Naive thymus-derived CD4-positive, alpha-beta T cell (primary cell): ENCODE data around the gene RAVER1. TPM values are rescaled to one million over a fixed set of nuclear protein-coding genes. Genes with fewer than 3 reads are reported as not detected.
"Not testable (repeated sequence)": the region's sequence is repeated elsewhere in the genome, so short reads cannot be mapped to it uniquely, and the experiment has no call there.

Experiments used
- ATAC-seq: fragments of 150-1000 bp; cut with Tn5 transposase; 2 replicates; pipeline ENCODE4 v1.10.0; 2021; ENCODE audit warnings: mild to moderate bottlenecking, moderate library complexity
- CTCF ChIA-PET: fragments of 350-600 bp; sonication (Branson Sonifier 250); formaldehyde crosslinking; loops from one replicate; lab custom pipeline; 2021; ENCODE audit warnings: antibody characterized with exemption; lab: Charles Lee
- POLR2A ChIA-PET: fragments of 350-600 bp; sonication (Branson Sonifier 250); formaldehyde crosslinking; loops from one replicate; lab custom pipeline; 2021; ENCODE audit warnings: antibody characterized with exemption, inconsistent platforms; lab: Charles Lee
- DNase-seq, 9 donors: peaks; one replicate each; pipeline versions ENCODE4 v3.0.0 to v3.0.0-alpha.2; 2020 to 2022; ENCODE audit warnings: mixed read lengths in 1 of 9
- H3K27ac ChIP-seq: one replicate; pipeline ENCODE4 v1.7.0; 2013; ENCODE audit warnings: mild to moderate bottlenecking, low read depth, low read length, moderate library complexity
- H3K27me3 ChIP-seq, 2 donors: one replicate each; pipeline ENCODE4 v1.7.0; 2013; ENCODE audit warnings: low read length in 2 of 2, mild to moderate bottlenecking in 2 of 2, moderate library complexity in 2 of 2; ENCODE audit not compliant: control insufficient read depth in 2 of 2, insufficient read depth in 2 of 2
- H3K36me3 ChIP-seq, 3 experiments: 1 replicate in 2 of 3; 2 replicates in 1 of 3; pipeline ENCODE4 v1.7.0; 2013; ENCODE audit warnings: low read length in 3 of 3, mild to moderate bottlenecking in 3 of 3, moderate library complexity in 1 of 3; ENCODE audit not compliant: insufficient read depth in 3 of 3, control insufficient read depth in 2 of 3
- H3K4me1 ChIP-seq, 2 donors: one replicate each; pipeline ENCODE4 v1.7.0; 2013; ENCODE audit warnings: low read length in 2 of 2, mild to moderate bottlenecking in 2 of 2, moderate library complexity in 1 of 2; ENCODE audit not compliant: control insufficient read depth in 2 of 2, insufficient read depth in 2 of 2
- H3K4me3 ChIP-seq: 2 replicates; pipeline ENCODE4 v1.7.0; 2013; ENCODE audit warnings: mild to moderate bottlenecking, low read length
- H3K9me3 ChIP-seq, 3 experiments: 1 replicate in 2 of 3; 2 replicates in 1 of 3; pipeline ENCODE4 v1.7.0; 2013; ENCODE audit warnings: low read length in 3 of 3; ENCODE audit not compliant: control insufficient read depth in 2 of 3
- H3K27ac Mint-ChIP-seq, 9 donors: one replicate each; pipeline ENCODE4 v1.8.0; 2020 to 2022; ENCODE audit warnings: mixed read lengths in 9 of 9, mild to moderate bottlenecking in 8 of 9, moderate library complexity in 5 of 9, inconsistent platforms in 2 of 9
- H3K27me3 Mint-ChIP-seq, 5 donors: one replicate each; pipeline ENCODE4 v1.8.0; 2021 to 2022; ENCODE audit warnings: mixed read lengths in 5 of 5, mild to moderate bottlenecking in 1 of 5
- H3K36me3 Mint-ChIP-seq, 5 donors: one replicate each; pipeline ENCODE4 v1.8.0; 2020 to 2022; ENCODE audit warnings: mixed read lengths in 5 of 5, mild to moderate bottlenecking in 3 of 5, inconsistent platforms in 1 of 5
- H3K4me1 Mint-ChIP-seq, 7 donors: one replicate each; pipeline ENCODE4 v1.8.0; 2020 to 2022; ENCODE audit warnings: mixed read lengths in 7 of 7, mild to moderate bottlenecking in 3 of 7, inconsistent platforms in 1 of 7
- H3K4me3 Mint-ChIP-seq, 10 donors: one replicate each; pipeline ENCODE4 v1.8.0; 2020 to 2022; ENCODE audit warnings: mild to moderate bottlenecking in 10 of 10, mixed read lengths in 10 of 10, moderate library complexity in 6 of 10, inconsistent platforms in 2 of 10
- H3K9me3 Mint-ChIP-seq, 11 donors: one replicate each; pipeline ENCODE4 v1.8.0; 2020 to 2022; ENCODE audit warnings: mixed read lengths in 11 of 11, mild to moderate bottlenecking in 4 of 11, inconsistent platforms in 1 of 11, moderate library complexity in 1 of 11
- intact Hi-C, 2 donors: fragments of 100-400 bp; cut with micrococcal nuclease; formaldehyde crosslinking; loops; one replicate each; pipeline ENCODE4 v1.15.1; 2023
- polyA plus RNA-seq, 2 donors: library from polyadenylated mRNA; unstranded; fragments of 300-500 nt; fragmentation: Illumina TruSeq; gene quantifications; one replicate each; pipeline ENCODE4 v1.2.3, GENCODE V29; 2021
- total RNA-seq, 6 experiments: library from RNA in 5 of 6; stranded (reverse) in 5 of 6; gene quantifications; 1 replicate in 5 of 6; 2 replicates in 1 of 6; pipeline ENCODE4 v1.2.3 and lab custom pipeline; 2021 to 2026

RAVER1 gene
- total and polyA plus RNA-seq, 7 experiments from 2014 or later: 15.6 to 81.1 (median 49.6) TPM

- peak overlapping the region; percentile 89 to 98 (median 96) for H3K27ac Mint-ChIP-seq
- peaks cover 11 to 51% (median 35%) of the 10 kb centered on the region in 7 donors for H3K4me1 Mint-ChIP-seq
- no peaks in the 10 kb centered on the region for H3K9me3 ChIP-seq
- peak overlapping the region; percentile 80 for H3K27ac ChIP-seq
- no peaks in the 10 kb centered on the region for H3K9me3 Mint-ChIP-seq
- H3K4me3 ChIP-seq: peak overlapping the region; percentile 57
- peaks cover 0 to 6% (median 0%) of the 10 kb centered on the region in 5 donors for H3K36me3 Mint-ChIP-seq
- DNase-seq (no peak), ATAC-seq (no peak)
- ChIA-PET CTCF (interaction anchor here (0.7 to 1.4 kb wide), 2 partner anchors 78 to 79 kb away, joined by 3 to 4 read pairs; no protein-coding TSS in a partner anchor), POLR2A (no interaction called here)
- H3K4me1 ChIP-seq: peaks cover 21 to 30% of the 10 kb centered on the region in 2 donors
- no peaks in the 10 kb centered on the region for H3K27me3 ChIP-seq
- H3K27me3 Mint-ChIP-seq: no peaks in the 10 kb centered on the region
- peak overlapping the region; percentile 93 to 100 (median 98) for H3K4me3 Mint-ChIP-seq
- peaks cover 0 to 24% (median 0%) of the 10 kb centered on the region in 3 experiments for H3K36me3 ChIP-seq
- intact Hi-C loops: loop anchor here in 1 of 2 donors (1.0 kb wide), 1 partner anchor 70 kb away; no protein-coding TSS in a partner anchor
Measured at GRCh38 chr19:10338940-10339339, 5.6 kb upstream of the RAVER1 start.

- H3K27me3 ChIP-seq, H3K9me3 Mint-ChIP-seq, H3K9me3 ChIP-seq, DNase-seq, H3K27ac ChIP-seq, intact Hi-C loops, H3K4me3 ChIP-seq, ATAC-seq, H3K27me3 Mint-ChIP-seq: not testable (repeated sequence)
- H3K27ac Mint-ChIP-seq: peak overlapping the region in 4 of 9 donors; percentile 9 to 51 (median 30)
- peak overlapping the region in 4 of 10 donors; percentile 16 to 93 (median 48) for H3K4me3 Mint-ChIP-seq
- ChIA-PET CTCF (interaction anchor here (0.7 kb wide), 1 partner anchor 197 kb away, joined by 6 read pairs; no protein-coding TSS in a partner anchor), POLR2A (interaction anchor here (0.7 to 1.7 kb wide), 2 partner anchors 20 to 199 kb away, joined by 6 to 8 read pairs; no protein-coding TSS in a partner anchor)
- peaks cover 17 to 72% (median 51%) of the 10 kb centered on the region in 7 donors for H3K4me1 Mint-ChIP-seq
- Histone ChIP-seq H3K4me1 (peaks cover 33 to 45% of the 10 kb centered on the region in 2 donors), H3K36me3 (peaks cover 0 to 40% (median 0%) of the 10 kb centered on the region in 3 experiments)
- H3K36me3 Mint-ChIP-seq: peaks cover 0 to 20% (median 0%) of the 10 kb centered on the region in 5 donors
Measured at GRCh38 chr19:10336725-10337124, 3.4 kb upstream of the RAVER1 start.

GRCh38 chr19:10335352-10335985 is 2.1 kb upstream of the RAVER1 start:
- Histone ChIP-seq H3K36me3 (peaks cover 0 to 44% (median under 1%) of the 10 kb centered on the region in 3 experiments), H3K9me3 (no peaks in the 10 kb centered on the region), H3K4me1 (peaks cover 34 to 45% of the 10 kb centered on the region in 2 donors), H3K27me3 (no peaks in the 10 kb centered on the region), H3K4me3 (no peak overlapping the region), H3K27ac (no peak overlapping the region)
- intact Hi-C loops: no loop called here
- CTCF ChIA-PET: no interaction called here
- POLR2A ChIA-PET: interaction anchor here (1.3 to 1.7 kb wide), 2 partner anchors 19 to 65 kb away, joined by 4 to 6 read pairs; partner anchors contain the start of gene ICAM1
- H3K36me3 Mint-ChIP-seq: peaks cover 0 to 20% (median 0%) of the 10 kb centered on the region in 5 donors
- H3K9me3 Mint-ChIP-seq: peaks cover 0 to 2% (median 0%) of the 10 kb centered on the region in 11 donors
- no peak for DNase-seq
- no peak for ATAC-seq
- no peaks in the 10 kb centered on the region for H3K27me3 Mint-ChIP-seq
- peak overlapping the region in 2 of 10 donors; percentile 7 to 38 for H3K4me3 Mint-ChIP-seq
- peak overlapping the region in 1 of 9 donors; percentile 46 for H3K27ac Mint-ChIP-seq
- H3K4me1 Mint-ChIP-seq: peaks cover 17 to 68% (median 51%) of the 10 kb centered on the region in 7 donors

- intact Hi-C loops: loop anchor here (5.0 kb wide), 3 partner anchors 62 to 233 kb away; partner anchors contain the start of genes CDKN2D (in 1 of the 2), ICAM1 (in 1 of the 2) and KRI1 (in 1 of the 2)
- Histone ChIP-seq H3K27me3 (no peaks in the 10 kb centered on the region), H3K4me1 (peaks cover 28 to 39% of the 10 kb centered on the region in 2 donors), H3K4me3 (no peak overlapping the region), H3K36me3 (peaks cover 4 to 51% (median 4%) of the 10 kb centered on the region in 3 experiments), H3K27ac (no peak overlapping the region), H3K9me3 (no peaks in the 10 kb centered on the region)
- CTCF ChIA-PET: interaction anchor here (0.7 to 1.1 kb wide), 2 partner anchors 53 to 227 kb away, joined by 3 read pairs; no protein-coding TSS in a partner anchor
- POLR2A ChIA-PET: interaction anchor here (0.6 to 2.5 kb wide), 5 partner anchors 10 to 1844 kb away, joined by 3 to 11 read pairs (median 8); partner anchors contain the start of genes FDX2 and TYK2
- DNase-seq (peak in 6 of 9 donors; percentile 15 to 64 (median 22)), ATAC-seq (no peak)
- Mint-ChIP-seq H3K27me3 (no peaks in the 10 kb centered on the region), H3K36me3 (peaks cover 0 to 23% (median 0%) of the 10 kb centered on the region in 5 donors), H3K4me1 (peaks cover 17 to 64% (median 47%) of the 10 kb centered on the region in 7 donors), H3K27ac (peak overlapping the region in 4 of 9 donors; percentile 9 to 95 (median 55)), H3K9me3 (peaks cover 0 to 2% (median 0%) of the 10 kb centered on the region in 11 donors), H3K4me3 (peak overlapping the region in 5 of 10 donors; percentile 59 to 98 (median 66))
Measured at GRCh38 chr19:10334588-10335351, 1.4 kb upstream of the RAVER1 start.

GRCh38 chr19:10333758-10334587 is 644 bp upstream of the RAVER1 start:
- POLR2A ChIA-PET: interaction anchor here (0.5 to 2.5 kb wide), 12 partner anchors 11 to 1991 kb away, joined by 3 to 11 read pairs (median 4); partner anchors contain the start of genes DNMT1, FDX2, ICAM1 and ICAM5
- CTCF ChIA-PET: interaction anchor here (0.7 to 1.1 kb wide), 2 partner anchors 54 to 226 kb away, joined by 3 read pairs; no protein-coding TSS in a partner anchor
- no peak for ATAC-seq

More at GRCh38 chr19:10333758-10334587, 644 bp upstream of the RAVER1 start:
- Histone ChIP-seq H3K27me3 (no peaks in the 10 kb centered on the region), H3K4me1 (peaks cover 24 to 37% of the 10 kb centered on the region in 2 donors), H3K4me3 (peak overlapping the region; percentile 89), H3K27ac (peak overlapping the region; percentile 91), H3K36me3 (peaks cover 4 to 59% (median 12%) of the 10 kb centered on the region in 3 experiments), H3K9me3 (no peaks in the 10 kb centered on the region)
- intact Hi-C loops: loop anchor here (1.0 to 5.0 kb wide), 17 partner anchors 17 to 627 kb away; partner anchors contain the start of genes CDC37 (in 2 of the 2), TYK2 (in 2 of the 2), CDKN2D (in 1 of the 2) and DNMT1 (in 1 of the 2)
- peak overlapping the region; percentile 89 to 98 (median 93) for H3K4me3 Mint-ChIP-seq
- peak overlapping the region; percentile 85 to 97 (median 95) for H3K27ac Mint-ChIP-seq
- peaks cover 0 to 2% (median 0%) of the 10 kb centered on the region in 11 donors for H3K9me3 Mint-ChIP-seq
- no peak for DNase-seq
- peaks cover 0 to 27% (median 0%) of the 10 kb centered on the region in 5 donors for H3K36me3 Mint-ChIP-seq
- H3K4me1 Mint-ChIP-seq: peaks cover 14 to 56% (median 41%) of the 10 kb centered on the region in 7 donors
- H3K27me3 Mint-ChIP-seq: no peaks in the 10 kb centered on the region
